Cardiac fibroblast (primary cell): ENCODE results near the gene EIF3L.

Experiments
- DNase-seq, 2 donors: peaks; one replicate each; pipeline versions ENCODE4 v3.0.0 to v3.0.0-alpha.2; 2010; ENCODE audit warnings: low read depth in 2 of 2
- H3K4me3 ChIP-seq, 2 donors: replicated peaks in 1 of 2; 1 replicate in 1 of 2; 2 replicates in 1 of 2; pipeline ENCODE4 v1.5.1; 2011; ENCODE audit warnings: low read depth in 2 of 2, low read length in 2 of 2, mild to moderate bottlenecking in 2 of 2, moderate library complexity in 1 of 2
- CTCF ChIP-seq: IDR thresholded peaks from one replicate; pipeline ENCODE4 v1.5.1; 2011; ENCODE audit warnings: low read depth, mild to moderate bottlenecking, low read length, inconsistent platforms

The EIF3L gene

GRCh38 chr22:37818409-37819104 lies 30.7 kb upstream of the EIF3L start:
- peak overlapping the region; percentile 13 to 30 for H3K4me3 ChIP-seq
- peak; percentile 60 to 61 for DNase-seq
- peak; percentile 39 for TF ChIP-seq CTCF

- DNase-seq = no peak
- peak overlapping the region; percentile 13 to 30 for H3K4me3 ChIP-seq
- no peak for TF ChIP-seq CTCF
Observed at GRCh38 chr22:37819105-37819433, 30.1 kb upstream of the EIF3L start.

- TF ChIP-seq CTCF = no peak
- no peak overlapping the region for H3K4me3 ChIP-seq
- DNase-seq = no peak
Observed at GRCh38 chr22:37820350-37820749, 28.9 kb upstream of the EIF3L start.

GRCh38 chr22:37822079-37822833 lies 27.0 kb upstream of the EIF3L start:
- no peak for DNase-seq
- TF ChIP-seq CTCF = no peak
- no peak overlapping the region for H3K4me3 ChIP-seq

GRCh38 chr22:37823134-37823985 lies 25.9 kb upstream of the EIF3L start, which contains the start of gene GALR3:
TSS of gene GALR3 (plus strand) at chr22:37823382. CDS start at chr22:37823407, 25 bp downstream.
- DNase-seq = no peak
- no peak within 1 kb of the TSS for H3K4me3 ChIP-seq
- TF ChIP-seq CTCF = no peak

- no peak for DNase-seq
- peak overlapping the region; percentile 5 to 24 for H3K4me3 ChIP-seq
- TF ChIP-seq CTCF = no peak
Observed at GRCh38 chr22:37824674-37825641, 24.3 kb upstream of the EIF3L start.
